Measurements from ENCODE around the gene PCDH1.
"Not testable (repeated sequence)": the region's sequence is repeated elsewhere in the genome, so short reads cannot be mapped to it uniquely, and the experiment has no call there.

Gene PCDH1

GRCh38 chr5:141826674-141827073, 51.5 kb downstream of the PCDH1 start:
- DNase-seq, result no peak

- DNase-seq, result no peak
These were observed 52.2 kb downstream of the PCDH1 start for GRCh38 chr5:141825791-141826560.

GRCh38 chr5:141825241-141825671, 53.0 kb downstream of the PCDH1 start:
- DNase-seq, result no peak

GRCh38 chr5:141824717-141825116, 53.5 kb downstream of the PCDH1 start:
- DNase-seq, result no peak

- DNase-seq, result no peak
These were observed 55.2 kb downstream of the PCDH1 start for GRCh38 chr5:141823056-141823455.

- DNase-seq, result no peak
These were observed 56.1 kb downstream of the PCDH1 start for GRCh38 chr5:141822144-141822543.

GRCh38 chr5:141821430-141821925, 56.7 kb downstream of the PCDH1 start:
- DNase-seq, result peak; percentile 79

- not testable (repeated sequence) for DNase-seq
These were observed 57.5 kb downstream of the PCDH1 start for GRCh38 chr5:141820686-141821085.

GRCh38 chr5:141817631-141818030, 60.6 kb downstream of the PCDH1 start:
- no peak for DNase-seq

- DNase-seq, result no peak
These were observed 61.4 kb downstream of the PCDH1 start for GRCh38 chr5:141816598-141817399.

GRCh38 chr5:141815796-141816180, 62.4 kb downstream of the PCDH1 start:
- DNase-seq, result no peak

- no peak for DNase-seq
These were observed 63.0 kb downstream of the PCDH1 start for GRCh38 chr5:141815051-141815795.

GRCh38 chr5:141814064-141814964, 63.9 kb downstream of the PCDH1 start:
- DNase-seq, result no peak

- DNase-seq, result no peak
These were observed 65.7 kb downstream of the PCDH1 start for GRCh38 chr5:141812512-141812911.

- no peak for DNase-seq
These were observed 66.7 kb downstream of the PCDH1 start for GRCh38 chr5:141811287-141812155.

GRCh38 chr5:141810702-141811101, 67.5 kb downstream of the PCDH1 start:
- no peak for DNase-seq

GRCh38 chr5:141809380-141810096, 68.7 kb downstream of the PCDH1 start:
- no peak for DNase-seq

GRCh38 chr5:141808857-141809256, 69.4 kb downstream of the PCDH1 start:
- DNase-seq, result no peak

GRCh38 chr5:141807732-141808131, 70.5 kb downstream of the PCDH1 start:
- no peak for DNase-seq

- no peak for DNase-seq
These were observed 70.9 kb downstream of the PCDH1 start for GRCh38 chr5:141807329-141807728.

Measured in amniotic stem cell (primary cell).